Loucy (cell line): Measurements from ENCODE around the gene NSD1.

Experiments
- H2AFZ ChIP-seq: fragments of 200-600 bp; sonication (generic); 2 replicates; pipeline ENCODE4 v1.6.0; 2016; ENCODE audit warnings: antibody characterized with exemption, mild to moderate bottlenecking, low read length, moderate library complexity
- H3F3A ChIP-seq: fragments of 200-600 bp; 2 replicates; pipeline ENCODE4 v1.6.0; 2016; ENCODE audit warnings: antibody characterized with exemption, low read depth, mild to moderate bottlenecking
- H3K27me3 ChIP-seq: fragments of 200-600 bp; sonication (generic); 2 replicates; pipeline ENCODE4 v1.6.1; 2014; ENCODE audit warnings: low read length, mild to moderate bottlenecking; ENCODE audit not compliant: insufficient read depth, poor library complexity, severe bottlenecking
- H3K36me3 ChIP-seq: fragments of 200-600 bp; sonication (generic); 2 replicates; pipeline ENCODE4 v1.6.1; 2016; ENCODE audit warnings: low read length; ENCODE audit not compliant: insufficient read depth
- H3K4me1 ChIP-seq: fragments of 200-600 bp; sonication (generic); 2 replicates; pipeline ENCODE4 v1.5.1; 2014; ENCODE audit warnings: low read length, mild to moderate bottlenecking; ENCODE audit not compliant: insufficient read depth, poor library complexity, severe bottlenecking
- H3K4me2 ChIP-seq: fragments of 200-600 bp; sonication (generic); 2 replicates; pipeline ENCODE4 v1.6.0; 2014; ENCODE audit warnings: antibody characterized with exemption, low read length, low read depth, mild to moderate bottlenecking; ENCODE audit not compliant: poor library complexity, severe bottlenecking
- H3K4me3 ChIP-seq: fragments of 200-600 bp; sonication (generic); 2 replicates; pipeline ENCODE4 v1.5.1; 2014; ENCODE audit warnings: low read length, mild to moderate bottlenecking, mixed read lengths; ENCODE audit not compliant: poor library complexity, severe bottlenecking
- H3K79me2 ChIP-seq: fragments of 200-600 bp; sonication (generic); 2 replicates; pipeline ENCODE4 v1.6.1; 2014; ENCODE audit warnings: low read length; ENCODE audit not compliant: insufficient read depth
- H3K9ac ChIP-seq: fragments of 200-600 bp; sonication (generic); 2 replicates; pipeline ENCODE4 v1.6.0; 2014; ENCODE audit warnings: mild to moderate bottlenecking, low read depth, low read length, moderate library complexity; ENCODE audit not compliant: poor library complexity, severe bottlenecking
- H3K9me2 ChIP-seq: fragments of 200-600 bp; sonication (generic); replicated peaks from 2 replicates; pipeline ENCODE4 v1.6.1; 2016; ENCODE audit warnings: low read depth, low read length, mixed read lengths
- H3K9me3 ChIP-seq: fragments of 200-600 bp; sonication (generic); 2 replicates; pipeline ENCODE4 v1.6.1; 2014; ENCODE audit warnings: mild to moderate bottlenecking, antibody characterized with exemption, low read length, low read depth; ENCODE audit not compliant: insufficient read depth
- H4K20me1 ChIP-seq: fragments of 200-600 bp; sonication (generic); 2 replicates; pipeline ENCODE4 v1.6.0; 2014; ENCODE audit warnings: antibody characterized with exemption, low read length, mild to moderate bottlenecking; ENCODE audit not compliant: insufficient read depth, poor library complexity, severe bottlenecking
- CTCF ChIP-seq: fragments of 200-600 bp; sonication (generic); conservative IDR thresholded peaks from 2 replicates; pipeline ENCODE4 v1.5.1; 2014; ENCODE audit warnings: mild to moderate bottlenecking, antibody characterized with exemption, low read length
- EZH2phosphoT487 ChIP-seq: fragments of 200-600 bp; IDR thresholded peaks from 2 replicates; pipeline ENCODE4 v1.6.1; 2018; ENCODE audit warnings: antibody characterized with exemption, mild to moderate bottlenecking, moderate library complexity, borderline replicate concordance

Gene NSD1

GRCh38 chr5:177189965-177190364 is 56.4 kb downstream of the NSD1 start:
- Histone ChIP-seq H3F3A (no peaks in the 10 kb centered on the region), H4K20me1 (no peaks in the 10 kb centered on the region), H3K27me3 (no peaks in the 10 kb centered on the region), H3K9me3 (no peaks in the 10 kb centered on the region), H3K9ac (no peak overlapping the region), H3K4me3 (no peak overlapping the region), H3K9me2 (no peaks in the 10 kb centered on the region), H3K4me2 (no peak overlapping the region), H3K79me2 (peaks cover 12% of the 10 kb centered on the region), H3K36me3 (peaks cover 2% of the 10 kb centered on the region; the same call in 1 of the 2 replicates), H2AFZ (no peak overlapping the region), H3K4me1 (no peaks in the 10 kb centered on the region)
- TF ChIP-seq EZH2phosphoT487 (no peak), CTCF (no peak)

GRCh38 chr5:177194268-177194667 is 60.7 kb downstream of the NSD1 start:
- no peaks in the 10 kb centered on the region for H3K4me1 ChIP-seq
- peaks cover 10% of the 10 kb centered on the region; the same call in 1 of the 2 replicates for H3K36me3 ChIP-seq
- no peak overlapping the region for H3K4me2 ChIP-seq
- H3K9me2 ChIP-seq: no peaks in the 10 kb centered on the region
- H3F3A ChIP-seq: no peaks in the 10 kb centered on the region
- no peak overlapping the region for H2AFZ ChIP-seq
- no peak overlapping the region for H3K9ac ChIP-seq
- no peaks in the 10 kb centered on the region for H3K79me2 ChIP-seq
- no peaks in the 10 kb centered on the region for H3K27me3 ChIP-seq
- no peak overlapping the region for H3K4me3 ChIP-seq
- TF ChIP-seq EZH2phosphoT487 (no peak), CTCF (no peak)
- no peaks in the 10 kb centered on the region for H3K9me3 ChIP-seq
- H4K20me1 ChIP-seq: no peaks in the 10 kb centered on the region

GRCh38 chr5:177195307-177195952 is 61.9 kb downstream of the NSD1 start:
- Histone ChIP-seq H3K4me2 (no peak overlapping the region), H3K9ac (no peak overlapping the region), H3K4me3 (no peak overlapping the region), H3K4me1 (no peaks in the 10 kb centered on the region), H3K79me2 (no peaks in the 10 kb centered on the region), H3K9me2 (no peaks in the 10 kb centered on the region), H3F3A (no peaks in the 10 kb centered on the region), H2AFZ (no peak overlapping the region), H3K36me3 (peaks cover 11% of the 10 kb centered on the region; the same call in 1 of the 2 replicates), H3K9me3 (no peaks in the 10 kb centered on the region), H4K20me1 (no peaks in the 10 kb centered on the region), H3K27me3 (no peaks in the 10 kb centered on the region)
- TF ChIP-seq EZH2phosphoT487: no peak

- Histone ChIP-seq H3K9me2 (no peaks in the 10 kb centered on the region), H3K9me3 (no peaks in the 10 kb centered on the region), H3K4me3 (no peak overlapping the region), H3K4me1 (no peaks in the 10 kb centered on the region), H2AFZ (no peak overlapping the region), H3K4me2 (no peak overlapping the region), H4K20me1 (no peaks in the 10 kb centered on the region), H3K79me2 (no peaks in the 10 kb centered on the region), H3K36me3 (peaks cover 21% of the 10 kb centered on the region; the same call in 1 of the 2 replicates), H3F3A (no peaks in the 10 kb centered on the region), H3K27me3 (no peaks in the 10 kb centered on the region), H3K9ac (no peak overlapping the region)
- TF ChIP-seq EZH2phosphoT487: no peak
- no peak for TF ChIP-seq CTCF
These were observed 65.2 kb downstream of the NSD1 start for GRCh38 chr5:177198738-177199137.
